Astrocyte of the cerebellum (primary cell): ENCODE results near the gene MYO3B.

Experiments used
- DNase-seq: peaks from one replicate; pipeline ENCODE4 v3.0.0-alpha.2; 2011; ENCODE audit warnings: low read depth
- H3K4me3 ChIP-seq: 2 replicates; pipeline ENCODE4 v1.5.1; 2011; ENCODE audit warnings: mild to moderate bottlenecking, low read depth, low read length, moderate library complexity
- in situ Hi-C: cut with HindIII; loops from 2 replicates; pipeline ENCODE4 v1.10.0; 2017; ENCODE audit warnings: low sequenced_read_pairs
- TF ChIP-seq, protein P1 (sequence below): IDR thresholded peaks from 2 replicates; pipeline ENCODE4 v1.5.1; 2012; ENCODE audit warnings: low read length, low read depth, moderate library complexity, mild to moderate bottlenecking; ENCODE audit errors: missing control alignments

The MYO3B gene

DNA sequence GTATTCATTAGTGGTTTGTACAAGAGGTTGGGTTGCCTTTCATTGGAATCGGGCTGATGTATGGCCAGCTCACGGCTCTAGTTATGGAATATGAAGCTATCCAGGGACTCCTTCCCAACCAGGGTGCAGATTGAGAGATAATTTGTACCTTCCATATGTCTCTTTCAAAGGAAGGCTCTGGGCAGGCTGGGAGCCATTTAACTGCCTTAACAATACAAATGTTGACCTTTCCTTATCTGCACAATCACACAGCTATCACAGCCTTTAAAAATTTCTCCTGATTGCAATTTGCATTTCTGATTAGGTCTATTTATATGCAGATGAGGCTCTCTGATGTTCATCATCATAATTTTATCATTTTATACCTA, 58.7 kb downstream of the MYO3B start:
- TF ChIP-seq, protein P1, sequence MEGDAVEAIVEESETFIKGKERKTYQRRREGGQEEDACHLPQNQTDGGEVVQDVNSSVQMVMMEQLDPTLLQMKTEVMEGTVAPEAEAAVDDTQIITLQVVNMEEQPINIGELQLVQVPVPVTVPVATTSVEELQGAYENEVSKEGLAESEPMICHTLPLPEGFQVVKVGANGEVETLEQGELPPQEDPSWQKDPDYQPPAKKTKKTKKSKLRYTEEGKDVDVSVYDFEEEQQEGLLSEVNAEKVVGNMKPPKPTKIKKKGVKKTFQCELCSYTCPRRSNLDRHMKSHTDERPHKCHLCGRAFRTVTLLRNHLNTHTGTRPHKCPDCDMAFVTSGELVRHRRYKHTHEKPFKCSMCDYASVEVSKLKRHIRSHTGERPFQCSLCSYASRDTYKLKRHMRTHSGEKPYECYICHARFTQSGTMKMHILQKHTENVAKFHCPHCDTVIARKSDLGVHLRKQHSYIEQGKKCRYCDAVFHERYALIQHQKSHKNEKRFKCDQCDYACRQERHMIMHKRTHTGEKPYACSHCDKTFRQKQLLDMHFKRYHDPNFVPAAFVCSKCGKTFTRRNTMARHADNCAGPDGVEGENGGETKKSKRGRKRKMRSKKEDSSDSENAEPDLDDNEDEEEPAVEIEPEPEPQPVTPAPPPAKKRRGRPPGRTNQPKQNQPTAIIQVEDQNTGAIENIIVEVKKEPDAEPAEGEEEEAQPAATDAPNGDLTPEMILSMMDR, result no peak
- no peak overlapping the region for H3K4me3 ChIP-seq
- no peak for DNase-seq
- in situ Hi-C loops, result no loop called here

DNA sequence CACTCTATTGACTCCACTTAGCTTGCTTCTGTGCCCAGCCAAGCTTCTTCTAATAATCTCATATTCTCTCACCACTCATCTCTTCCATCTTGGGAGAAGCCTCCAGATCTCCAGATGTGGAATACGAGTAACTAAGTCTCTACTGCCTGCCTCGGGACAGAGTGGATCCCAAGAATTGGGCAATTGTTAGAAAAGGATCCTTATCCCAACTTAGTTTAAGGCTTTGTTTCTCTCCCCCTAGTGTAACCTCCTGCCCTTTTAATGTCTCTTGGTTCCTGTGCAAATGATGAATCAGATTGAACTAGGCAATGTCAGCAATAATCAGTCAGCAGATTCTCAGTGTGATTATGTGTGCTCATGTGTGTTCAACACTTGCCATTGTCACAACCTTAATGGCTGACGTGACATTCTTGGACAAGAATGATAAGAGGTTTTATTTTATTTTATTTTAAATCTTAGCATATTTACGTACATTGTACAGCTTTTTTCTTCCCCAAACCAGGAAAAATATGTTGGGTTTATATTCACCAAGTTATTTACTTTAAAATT, 59.7 kb downstream of the MYO3B start:
- in situ Hi-C loops, result no loop called here
- TF ChIP-seq, protein P1, result no peak
- DNase-seq, result no peak
- no peak overlapping the region for H3K4me3 ChIP-seq

DNA sequence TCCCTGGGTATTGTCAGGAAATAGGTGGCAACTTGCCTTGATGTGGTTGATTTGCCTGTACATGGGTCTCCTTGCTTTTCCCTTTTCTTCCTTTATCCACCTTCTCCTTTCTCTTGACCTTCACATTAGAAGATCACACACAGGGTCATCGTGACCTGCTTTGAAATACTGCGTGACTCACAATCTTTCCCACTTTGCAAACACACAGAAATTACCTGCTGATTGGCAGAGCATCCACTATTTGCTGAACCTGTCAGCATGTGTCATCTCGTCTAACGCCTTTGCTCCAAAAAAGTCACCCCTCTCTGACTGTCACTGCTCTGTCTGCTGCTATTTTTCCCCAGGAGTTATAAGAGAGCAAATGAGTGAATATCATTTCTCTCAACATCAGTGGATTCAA, 60.8 kb downstream of the MYO3B start:
- DNase-seq, result no peak
- in situ Hi-C loops, result no loop called here

DNA sequence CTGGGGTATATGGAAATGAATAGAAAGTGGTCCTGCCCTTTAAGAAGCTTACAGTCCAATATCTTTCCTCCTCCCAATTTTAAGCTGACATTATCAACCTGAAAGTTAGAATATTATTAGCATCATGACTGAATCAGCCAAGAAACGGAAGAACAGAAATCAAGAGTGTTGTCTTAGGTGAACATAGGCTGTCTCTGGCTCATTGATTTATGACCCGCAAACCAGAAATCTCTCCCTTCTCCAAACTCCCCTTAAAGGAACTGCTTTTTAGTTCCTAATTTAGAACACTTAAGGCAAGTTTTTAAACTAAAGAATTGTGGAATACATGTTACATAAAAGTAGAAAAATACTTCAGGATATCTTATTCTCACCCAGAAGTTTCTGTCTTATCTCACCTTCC, 62.7 kb downstream of the MYO3B start:
- no peak for DNase-seq
- in situ Hi-C loops, result loop anchor here (5.0 kb wide), 1 partner anchor 557 kb away; no protein-coding TSS in a partner anchor
- no peak overlapping the region for H3K4me3 ChIP-seq
- TF ChIP-seq, protein P1, result no peak

More for the DNA sequence above, 60.8 kb downstream of the MYO3B start:
- TF ChIP-seq, protein P1, result no peak
- H3K4me3 ChIP-seq, result no peak overlapping the region

DNA sequence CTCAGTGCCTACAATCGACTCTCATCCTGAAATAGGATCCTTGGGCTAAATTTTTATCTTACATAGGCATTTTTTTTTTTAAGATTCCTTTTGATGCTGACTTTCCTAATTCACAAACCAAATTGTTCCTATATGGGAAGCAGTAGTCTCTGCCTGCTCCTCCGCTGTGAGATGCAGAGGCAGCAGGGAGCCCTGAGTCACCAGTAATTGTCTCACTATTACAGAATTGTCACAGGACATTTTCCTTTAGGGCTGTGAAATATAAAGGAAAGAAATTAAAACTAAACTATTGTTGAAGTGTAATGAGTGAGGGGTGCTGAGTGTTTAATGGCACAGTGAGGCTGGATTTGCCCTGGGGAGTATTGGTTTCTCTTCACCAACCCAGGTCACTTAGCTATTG, 63.8 kb downstream of the MYO3B start:
- no peak for DNase-seq
- in situ Hi-C loops, result loop anchor here (5.0 kb wide), 1 partner anchor 556 kb away; no protein-coding TSS in a partner anchor
- no peak overlapping the region for H3K4me3 ChIP-seq
- TF ChIP-seq, protein P1, result no peak

DNA sequence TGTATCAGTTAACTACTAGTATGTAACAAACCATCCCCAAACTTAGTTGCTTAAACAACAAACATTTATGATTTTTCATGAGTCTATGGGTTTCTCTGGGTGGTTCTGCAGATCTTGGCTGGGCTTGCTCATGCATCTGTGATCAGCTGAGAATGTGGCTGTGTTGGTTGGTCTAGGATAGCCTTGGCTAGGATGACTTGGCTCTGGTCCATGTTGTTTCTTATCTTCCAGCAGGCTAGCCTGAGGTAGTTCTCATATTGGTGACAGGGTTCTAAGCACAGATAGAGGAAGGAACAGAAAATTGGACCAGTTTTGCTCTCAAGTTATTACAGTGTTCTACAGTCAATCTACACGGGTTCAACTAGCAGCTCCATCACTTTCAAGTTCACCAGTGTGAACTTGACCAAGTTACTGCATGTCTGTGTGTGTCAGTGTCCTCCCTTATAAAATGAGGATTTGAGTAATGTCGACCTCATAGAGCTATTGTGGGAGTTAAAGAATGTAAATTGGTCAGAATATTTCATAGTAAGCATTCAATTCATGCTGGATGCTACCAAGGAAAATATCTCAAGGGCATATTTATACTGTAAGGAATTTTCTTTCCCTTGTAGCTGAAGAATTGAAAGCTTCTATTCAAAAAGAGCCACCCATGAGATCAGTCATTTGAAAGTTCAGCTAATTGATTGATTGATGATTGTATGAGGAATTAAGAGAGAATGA, 65.3 kb downstream of the MYO3B start:
- TF ChIP-seq, protein P1, result no peak
- no peak overlapping the region for H3K4me3 ChIP-seq
- in situ Hi-C loops, result loop anchor here (5.0 kb wide), 1 partner anchor 554 kb away; no protein-coding TSS in a partner anchor
- no peak for DNase-seq
